Right lobe of liver (tissue), 4 donors: ENCODE data around the gene ITPR1.

ENCODE experiments used
- CTCF ChIP-seq, 4 donors: fragments of 200-600 bp in 3 of 4; fragments of 450-650 bp in 1 of 4; IDR thresholded peaks; one replicate each; pipeline versions ENCODE4 v1.5.1 to v1.8.0; 2016 to 2022; ENCODE audit warnings: antibody characterized with exemption in 4 of 4, mild to moderate bottlenecking in 2 of 4
- POLR2A ChIP-seq: fragments of 450-650 bp; IDR thresholded peaks from one replicate; pipeline ENCODE4 v1.6.1; 2017; ENCODE audit warnings: antibody characterized with exemption, mild to moderate bottlenecking
- donor health status: DM: no; HTN: no; CAD: no.
- donor health status: DM: no; HTN: no; CAD: no.
- donor health status: DM: no; HTN: yes; CAD: no.

GRCh38 chr3:4629095-4630007 is 136.2 kb downstream of the ITPR1 start:
- TF ChIP-seq CTCF (IDR thresholded peaks at IDR 0.05) (no peak), POLR2A (no peak)
